SK-N-SH treated with all-trans-retinoic acid at 6 μM for 48 hours (cell line): Measurements from ENCODE around the gene NOC4L.

Source experiments
- ATAC-seq: fragments of 200-7000 bp; cut with Tn5 transposase; 3 replicates; pipeline ENCODE4 v1.9.1; 2020; ENCODE audit warnings: mild to moderate bottlenecking, moderate library complexity
- ARNTL ChIP-seq: fragments of 450-650 bp; formaldehyde crosslinking; IDR thresholded peaks from 2 replicates; pipeline ENCODE4 v1.5.0; 2020; ENCODE audit warnings: low read depth, mild to moderate bottlenecking, moderate library complexity, borderline replicate concordance
- BACH2 ChIP-seq: fragments of 250-450 bp; sonication (Bioruptor Pico); IDR thresholded peaks from 2 replicates; pipeline ENCODE4 v1.9.0; 2021; ENCODE audit warnings: mild to moderate bottlenecking, borderline replicate concordance
- CREB5 ChIP-seq: fragments of 250-450 bp; sonication (Bioruptor Pico); IDR thresholded peaks from 2 replicates; pipeline ENCODE4 v1.5.1; 2020; ENCODE audit warnings: low read depth, mild to moderate bottlenecking, moderate library complexity
- CSDC2 ChIP-seq: fragments of 250-450 bp; sonication (Bioruptor Pico); IDR thresholded peaks from 2 replicates; pipeline ENCODE4 v1.5.0; 2020; ENCODE audit warnings: mild to moderate bottlenecking, moderate library complexity
- CSRNP3 ChIP-seq: fragments of 250-450 bp; sonication (Bioruptor Pico); IDR thresholded peaks from 2 replicates; pipeline ENCODE4 v1.5.1; 2021; ENCODE audit warnings: mild to moderate bottlenecking, moderate library complexity
- ESRRG ChIP-seq: fragments of 250-450 bp; sonication (Bioruptor Pico); IDR thresholded peaks from 2 replicates; pipeline ENCODE4 v1.6.1; 2021; ENCODE audit warnings: mild to moderate bottlenecking
- ISL1 ChIP-seq: fragments of 250-450 bp; sonication (Bioruptor Pico); IDR thresholded peaks from 2 replicates; pipeline ENCODE4 v2.1.2; 2022; ENCODE audit warnings: mild to moderate bottlenecking, moderate library complexity
- OSR1 ChIP-seq: fragments of 250-450 bp; sonication (Bioruptor Pico); IDR thresholded peaks from 2 replicates; pipeline ENCODE4 v1.8.0; 2022; ENCODE audit warnings: moderate library complexity, mild to moderate bottlenecking, inconsistent platforms
- PATZ1 ChIP-seq: fragments of 250-450 bp; sonication (Bioruptor Pico); IDR thresholded peaks from 2 replicates; pipeline ENCODE4 v1.8.0; 2020; ENCODE audit warnings: mild to moderate bottlenecking, moderate library complexity, borderline replicate concordance
- TCF4 ChIP-seq: fragments of 250-450 bp; sonication (Bioruptor Pico); IDR thresholded peaks from 2 replicates; pipeline ENCODE4 v1.8.0; 2021; ENCODE audit warnings: mild to moderate bottlenecking, moderate library complexity, borderline replicate concordance
- TOX ChIP-seq: fragments of 250-450 bp; sonication (Bioruptor Pico); IDR thresholded peaks from 2 replicates; pipeline ENCODE4 v1.8.0; 2021; ENCODE audit warnings: mild to moderate bottlenecking, moderate library complexity, borderline replicate concordance
- ZC3H10 ChIP-seq: fragments of 250-450 bp; sonication (Bioruptor Pico); IDR thresholded peaks from 2 replicates; pipeline ENCODE4 v1.5.1; 2021; ENCODE audit warnings: mild to moderate bottlenecking, moderate library complexity
- ZFP30 ChIP-seq: fragments of 450-650 bp; formaldehyde crosslinking; IDR thresholded peaks from 2 replicates; pipeline ENCODE4 v1.5.0; 2022; ENCODE audit warnings: mild to moderate bottlenecking, moderate library complexity
- ZNF70 ChIP-seq: fragments of 450-650 bp; formaldehyde crosslinking; IDR thresholded peaks from 2 replicates; pipeline ENCODE4 v1.5.0; 2020; ENCODE audit warnings: mild to moderate bottlenecking, moderate library complexity
- ZNF8 ChIP-seq: fragments of 450-650 bp; formaldehyde crosslinking; IDR thresholded peaks from 2 replicates; pipeline ENCODE4 v1.5.0; 2020; ENCODE audit warnings: mild to moderate bottlenecking, moderate library complexity
- TF ChIP-seq, protein P1 (sequence below): fragments of 250-450 bp; sonication (Bioruptor Pico); IDR thresholded peaks from 2 replicates; pipeline ENCODE4 v1.8.0; 2021; ENCODE audit warnings: low read depth, mild to moderate bottlenecking, moderate library complexity, borderline replicate concordance

Gene NOC4L

GRCh38 chr12:132190012-132190755, 45.9 kb downstream of the NOC4L start:
- no peak; the same call in 2 of the 3 replicates for ATAC-seq
- TF ChIP-seq CSRNP3 (CRISPR knock-in tag): no peak
- TF ChIP-seq BACH2: no peak
- no peak for TF ChIP-seq ZNF8 (CRISPR knock-in tag)
- TF ChIP-seq ZC3H10 (CRISPR knock-in tag): no peak
- TF ChIP-seq PATZ1 (CRISPR knock-in tag): no peak
- TF ChIP-seq, protein P1, sequence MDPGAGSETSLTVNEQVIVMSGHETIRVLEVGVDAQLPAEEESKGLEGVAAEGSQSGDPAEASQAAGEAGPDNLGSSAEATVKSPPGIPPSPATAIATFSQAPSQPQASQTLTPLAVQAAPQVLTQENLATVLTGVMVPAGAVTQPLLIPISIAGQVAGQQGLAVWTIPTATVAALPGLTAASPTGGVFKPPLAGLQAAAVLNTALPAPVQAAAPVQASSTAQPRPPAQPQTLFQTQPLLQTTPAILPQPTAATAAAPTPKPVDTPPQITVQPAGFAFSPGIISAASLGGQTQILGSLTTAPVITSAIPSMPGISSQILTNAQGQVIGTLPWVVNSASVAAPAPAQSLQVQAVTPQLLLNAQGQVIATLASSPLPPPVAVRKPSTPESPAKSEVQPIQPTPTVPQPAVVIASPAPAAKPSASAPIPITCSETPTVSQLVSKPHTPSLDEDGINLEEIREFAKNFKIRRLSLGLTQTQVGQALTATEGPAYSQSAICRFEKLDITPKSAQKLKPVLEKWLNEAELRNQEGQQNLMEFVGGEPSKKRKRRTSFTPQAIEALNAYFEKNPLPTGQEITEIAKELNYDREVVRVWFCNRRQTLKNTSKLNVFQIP (CRISPR knock-in tag): no peak
- no peak for TF ChIP-seq ARNTL (CRISPR knock-in tag)
- TF ChIP-seq CSDC2: no peak
- no peak for TF ChIP-seq CREB5
- no peak for TF ChIP-seq ISL1 (CRISPR knock-in tag)

DNA sequence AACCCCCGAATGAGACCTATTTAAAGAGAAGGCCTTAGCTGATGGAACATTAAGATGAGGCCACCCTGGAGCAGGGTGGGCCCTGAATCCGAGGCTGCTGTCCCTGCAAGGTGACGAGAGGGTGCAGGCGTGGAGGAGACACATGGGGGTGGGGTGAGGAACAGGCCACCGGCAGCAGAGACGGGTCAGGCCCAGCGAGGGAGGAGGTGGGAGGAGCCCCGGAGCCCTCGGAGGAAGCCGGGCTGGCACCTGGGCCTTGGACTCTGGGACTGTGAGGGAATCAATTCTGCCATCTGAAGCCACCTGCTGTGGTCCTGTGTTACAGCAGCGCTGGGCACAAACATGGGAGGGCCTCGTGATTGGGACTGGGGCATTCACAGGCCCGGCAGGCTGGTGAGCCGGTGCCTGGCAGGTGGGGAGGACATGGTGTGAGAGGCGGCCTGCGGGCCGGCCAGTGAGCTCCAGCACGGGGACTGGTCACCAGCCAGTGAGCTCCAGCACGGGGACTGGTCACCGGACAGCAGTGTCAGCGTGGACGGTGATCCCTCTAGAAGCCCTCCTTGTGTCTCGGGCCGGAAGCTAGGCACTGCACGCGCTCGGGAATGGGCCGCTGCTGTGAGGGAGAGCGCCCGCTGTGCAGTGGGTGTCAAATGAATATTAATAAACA, 46.7 kb downstream of the NOC4L start:
- TF ChIP-seq ARNTL (CRISPR knock-in tag): no peak
- no peak for TF ChIP-seq ISL1 (CRISPR knock-in tag)
- no peak for TF ChIP-seq ZFP30 (CRISPR knock-in tag)
- TF ChIP-seq CSRNP3 (CRISPR knock-in tag): no peak
- no peak for TF ChIP-seq ESRRG
- TF ChIP-seq OSR1 (CRISPR knock-in tag): no peak
- TF ChIP-seq ZC3H10 (CRISPR knock-in tag): no peak
- TF ChIP-seq ZNF8 (CRISPR knock-in tag): no peak
- ATAC-seq: no peak

GRCh38 chr12:132191715-132192553, 47.7 kb downstream of the NOC4L start:
- ATAC-seq: peak; percentile 7; the same call in 1 of the 3 replicates
- TF ChIP-seq BACH2 (no peak), ZC3H10 (CRISPR knock-in tag) (no peak), ZNF70 (CRISPR knock-in tag) (no peak), TOX (CRISPR knock-in tag) (no peak), CREB5 (no peak), TCF4 (CRISPR knock-in tag) (peak; percentile 52; the same call in 1 of the 2 replicates)
